Subcutaneous adipose tissue (tissue), 4 donors: Measurements from ENCODE around the gene CNNM2. TPM values are rescaled to one million over a fixed set of nuclear protein-coding genes. Genes with fewer than 3 reads are reported as not detected.

Experiments
- CTCF ChIP-seq: fragments of 450-650 bp; IDR thresholded peaks from one replicate; pipeline ENCODE4 v1.5.1; 2016; ENCODE audit warnings: low read depth, mild to moderate bottlenecking, control low read depth, antibody characterized with exemption, moderate library complexity
- total RNA-seq, 4 donors: library from RNA; depleted of rRNA; stranded (reverse); fragments of >200 nt; gene quantifications; one replicate each; pipeline ENCODE4 v1.1.0, GENCODE V29; 2016

Gene CNNM2
- total RNA-seq, 4 donors from 2014 or later, result 3.3 to 9.6 (median 5.1) TPM

GRCh38 chr10:103042908-103043307 lies 124.8 kb downstream of the CNNM2 start:
- no peak for TF ChIP-seq CTCF

DNA sequence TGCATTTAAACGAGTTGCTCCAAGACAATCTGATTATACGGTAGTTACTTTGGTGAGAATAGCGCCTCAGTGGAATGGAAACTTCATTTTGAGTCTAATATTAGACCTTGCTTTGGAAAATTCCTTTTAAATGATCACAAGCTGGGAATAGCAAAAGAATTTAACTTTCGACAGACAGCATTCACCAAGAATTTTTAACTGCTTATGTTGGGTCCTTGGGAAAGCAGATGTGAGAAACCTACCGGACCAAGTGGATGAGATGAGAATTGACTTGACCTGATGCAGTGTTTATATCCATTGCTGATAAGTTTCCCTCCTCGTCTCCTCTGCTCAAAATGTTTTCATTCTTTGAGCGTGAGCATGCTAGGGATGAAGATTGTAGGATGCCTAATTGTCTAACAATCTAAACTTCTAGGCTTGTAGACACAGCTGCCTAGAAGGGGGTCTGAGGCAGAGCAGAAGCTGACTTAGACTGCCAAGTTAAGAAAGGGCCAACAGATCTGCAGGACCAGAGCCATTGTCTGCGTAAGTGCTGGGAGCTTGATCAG lies 126.9 kb downstream of the CNNM2 start:
- TF ChIP-seq CTCF, result no peak

GRCh38 chr10:103045961-103046360 lies 127.9 kb downstream of the CNNM2 start:
- TF ChIP-seq CTCF, result no peak

DNA sequence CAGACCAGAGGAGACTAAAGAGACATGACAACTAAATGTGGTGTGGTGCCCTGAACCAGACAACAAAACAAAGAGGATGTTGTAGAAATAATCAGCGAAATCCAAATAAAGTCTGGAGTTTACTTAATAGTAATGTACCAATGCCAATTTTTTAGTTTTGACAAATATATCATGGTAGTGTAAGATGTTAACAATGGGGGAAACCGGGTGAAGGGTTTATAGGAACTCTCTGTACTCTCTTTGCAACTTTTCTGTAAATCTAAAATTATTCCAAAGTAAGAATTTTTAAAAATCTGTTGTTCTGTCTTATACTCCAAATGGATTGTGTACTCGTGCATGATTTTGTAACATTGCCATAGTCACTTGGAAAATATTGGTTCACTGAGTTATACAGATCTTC lies 129.3 kb downstream of the CNNM2 start:
- no peak for TF ChIP-seq CTCF

DNA sequence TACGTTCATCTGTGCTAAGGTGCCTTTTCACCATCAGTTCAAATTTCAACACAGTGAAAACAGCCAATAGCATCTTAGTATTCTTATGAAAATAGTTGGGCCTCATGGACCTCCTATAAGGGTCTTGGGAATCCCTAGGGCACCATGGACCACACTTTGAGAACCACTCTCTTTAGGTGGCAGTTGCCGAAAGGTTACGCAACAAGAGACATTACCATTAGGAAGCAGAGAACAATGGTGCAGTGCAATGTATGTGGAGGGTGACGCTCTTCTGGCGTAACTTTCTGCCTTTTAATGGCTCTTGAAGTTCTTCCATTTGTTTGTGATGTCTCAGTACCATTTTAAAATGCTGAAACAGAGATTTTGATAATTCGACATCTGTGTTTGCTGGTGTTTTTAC lies 131.1 kb downstream of the CNNM2 start:
- no peak for TF ChIP-seq CTCF

GRCh38 chr10:103053659-103054581 lies 135.8 kb downstream of the CNNM2 start:
- no peak for TF ChIP-seq CTCF

DNA sequence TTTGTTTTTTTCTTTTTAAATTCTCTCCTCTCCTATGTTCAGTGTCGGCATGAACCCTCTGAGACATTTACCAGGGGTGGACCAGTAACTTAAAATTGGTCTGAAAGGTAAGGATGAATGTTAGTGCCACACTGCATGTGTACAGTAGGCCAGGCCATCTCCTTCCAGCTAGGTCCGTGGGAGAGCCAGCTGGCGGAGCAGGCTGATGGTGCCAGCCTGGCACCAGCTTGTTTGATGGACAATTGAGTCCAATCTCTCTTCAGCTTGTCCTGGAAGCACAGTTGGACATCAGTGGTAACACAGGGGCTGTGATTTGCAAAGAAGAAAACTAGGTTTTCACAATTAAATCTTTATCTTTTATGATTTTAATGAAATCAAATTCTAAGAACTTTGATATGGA lies 136.5 kb downstream of the CNNM2 start:
- no peak for TF ChIP-seq CTCF
